ENCODE data around the gene RIPOR1. TPM values are rescaled to one million over a fixed set of nuclear protein-coding genes. Genes with fewer than 3 reads are reported as not detected.
A peak's percentile ranks its signal among the peaks of the same experiment; 100 is the strongest.

RIPOR1 gene
- total RNA-seq, 1 donor from 2014 or later = 159 TPM

DNA sequence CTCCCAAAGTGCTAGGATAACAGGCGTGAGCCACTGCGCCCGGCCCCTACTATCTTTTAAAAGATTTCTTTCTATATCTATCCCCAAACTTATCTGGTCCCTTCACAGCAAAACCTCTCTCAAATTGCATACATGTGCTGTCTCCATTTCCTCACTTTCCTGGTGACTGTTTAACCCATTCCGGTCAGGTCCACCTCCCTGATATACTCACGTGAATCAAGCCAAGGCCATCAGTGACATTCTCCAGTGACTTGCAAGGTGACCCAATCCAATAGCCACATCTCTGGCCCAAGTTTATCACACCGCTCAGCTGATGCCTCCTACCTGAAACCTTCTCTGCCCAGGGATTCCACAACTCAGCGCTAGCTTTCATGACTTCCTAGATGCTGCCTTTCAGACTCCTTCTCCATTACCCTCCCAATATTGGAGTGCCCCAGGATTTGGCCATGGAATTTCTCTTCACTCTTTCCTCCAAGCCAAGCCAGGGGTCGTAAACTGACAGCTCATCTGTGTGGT lies 32.3 kb downstream of the RIPOR1 start:
- POLR2A ChIA-PET = interaction anchor here (0.7 to 5.0 kb wide), 13 partner anchors 9 to 100 kb away, joined by 3 to 133 read pairs (median 29); partner anchors contain the start of genes ACD, ATP6V0D1, CARMIL2 and PARD6A
- ATAC-seq (ENCODE audit: low read depth) (no peak), DNase-seq (no peak)

DNA sequence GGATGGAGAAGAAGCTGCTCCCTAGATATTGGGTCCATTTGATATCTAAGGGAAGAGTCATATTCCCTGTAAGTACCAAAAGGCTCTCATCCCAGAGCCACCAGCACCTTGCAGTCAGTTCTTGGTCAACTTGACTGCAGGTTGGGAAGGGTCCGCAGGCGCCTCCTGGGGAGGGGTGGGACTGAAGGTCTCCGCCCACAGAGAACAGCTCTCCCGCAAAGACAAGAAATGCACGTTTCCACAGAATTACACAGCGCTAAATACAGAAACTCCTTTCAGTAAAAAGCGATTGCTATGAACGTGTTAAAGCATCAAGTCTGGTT lies 32.8 kb downstream of the RIPOR1 start:
- ChIA-PET CTCF (interaction anchor here (1.0 to 10.0 kb wide), 10 partner anchors 10 to 108 kb away, joined by 3 to 200 read pairs (median 6); partner anchors contain the start of gene CARMIL2), POLR2A (interaction anchor here (0.6 to 5.0 kb wide), 19 partner anchors 10 to 524 kb away, joined by 3 to 133 read pairs (median 15); partner anchors contain the start of genes ACD, ATP6V0D1, CARMIL2 and NFATC3)
- Mint-ChIP-seq H3K36me3 (ENCODE audit: low read depth) (peaks cover 8% of the 10 kb centered on the region), H3K9me3 (no peaks in the 10 kb centered on the region), H3K4me1 (peaks cover 60% of the 10 kb centered on the region), H3K4me3 (peak overlapping the region; percentile 87), H3K27ac (peak overlapping the region; percentile 91), H3K27me3 (no peaks in the 10 kb centered on the region)
- ATAC-seq (ENCODE audit: low read depth) (no peak), DNase-seq (no peak)
- TF ChIP-seq, protein P1, sequence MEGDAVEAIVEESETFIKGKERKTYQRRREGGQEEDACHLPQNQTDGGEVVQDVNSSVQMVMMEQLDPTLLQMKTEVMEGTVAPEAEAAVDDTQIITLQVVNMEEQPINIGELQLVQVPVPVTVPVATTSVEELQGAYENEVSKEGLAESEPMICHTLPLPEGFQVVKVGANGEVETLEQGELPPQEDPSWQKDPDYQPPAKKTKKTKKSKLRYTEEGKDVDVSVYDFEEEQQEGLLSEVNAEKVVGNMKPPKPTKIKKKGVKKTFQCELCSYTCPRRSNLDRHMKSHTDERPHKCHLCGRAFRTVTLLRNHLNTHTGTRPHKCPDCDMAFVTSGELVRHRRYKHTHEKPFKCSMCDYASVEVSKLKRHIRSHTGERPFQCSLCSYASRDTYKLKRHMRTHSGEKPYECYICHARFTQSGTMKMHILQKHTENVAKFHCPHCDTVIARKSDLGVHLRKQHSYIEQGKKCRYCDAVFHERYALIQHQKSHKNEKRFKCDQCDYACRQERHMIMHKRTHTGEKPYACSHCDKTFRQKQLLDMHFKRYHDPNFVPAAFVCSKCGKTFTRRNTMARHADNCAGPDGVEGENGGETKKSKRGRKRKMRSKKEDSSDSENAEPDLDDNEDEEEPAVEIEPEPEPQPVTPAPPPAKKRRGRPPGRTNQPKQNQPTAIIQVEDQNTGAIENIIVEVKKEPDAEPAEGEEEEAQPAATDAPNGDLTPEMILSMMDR (IDR thresholded peaks at IDR 0.05) = no peak
- intact Hi-C loops (cut with micrococcal nuclease) = no loop called here

More for the DNA sequence above, 32.3 kb downstream of the RIPOR1 start:
- Mint-ChIP-seq H3K27ac (peak overlapping the region; percentile 91), H3K4me1 (peaks cover 60% of the 10 kb centered on the region), H3K9me3 (no peaks in the 10 kb centered on the region), H3K4me3 (peak overlapping the region; percentile 87), H3K36me3 (ENCODE audit: low read depth) (peaks cover 10% of the 10 kb centered on the region), H3K27me3 (no peaks in the 10 kb centered on the region)
- CTCF ChIA-PET = interaction anchor here (2.8 to 10.0 kb wide), 3 partner anchors 13 to 84 kb away, joined by 27 to 200 read pairs (median 29); partner anchors contain the start of gene CARMIL2
- TF ChIP-seq, protein P1 (IDR thresholded peaks at IDR 0.05) = no peak
- intact Hi-C loops (cut with micrococcal nuclease) = no loop called here

DNA sequence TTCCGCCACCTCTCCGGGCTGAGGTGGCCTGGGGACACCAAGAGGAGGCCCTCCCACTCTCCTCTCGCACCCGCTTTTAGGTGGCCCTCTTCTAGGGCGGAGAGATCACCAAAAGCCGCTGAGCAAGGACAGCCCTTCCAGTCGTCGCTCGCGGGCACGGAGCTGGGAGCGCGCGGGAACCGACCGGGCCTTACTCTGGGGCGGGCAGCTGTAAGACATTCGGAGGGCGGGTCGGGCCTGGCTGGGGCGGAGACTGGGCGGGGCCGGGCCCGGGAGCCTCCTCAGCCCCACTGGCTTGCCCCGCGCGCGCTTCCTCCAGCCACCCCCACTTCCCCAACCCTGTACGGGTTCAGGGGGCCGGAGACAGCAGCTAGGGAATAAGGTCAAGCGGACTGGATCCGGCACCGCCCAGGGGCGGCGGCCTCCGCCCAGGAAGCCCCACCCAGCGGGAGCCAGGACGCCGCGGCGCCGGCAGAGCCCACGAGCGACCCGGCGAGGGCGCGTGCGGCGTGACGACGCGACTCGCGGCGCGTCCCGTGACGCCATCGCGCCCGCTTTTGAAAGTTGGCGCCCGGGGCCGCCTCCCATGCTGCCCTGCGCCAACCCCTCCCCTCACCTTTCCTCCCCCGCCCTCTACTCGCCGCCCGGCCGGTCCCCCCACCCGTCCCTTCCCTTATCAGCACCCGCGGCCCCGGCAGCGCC lies 33.3 kb downstream of the RIPOR1 start:
- peaks cover 61% of the 10 kb centered on the region for H3K4me1 Mint-ChIP-seq
- no peaks in the 10 kb centered on the region for H3K27me3 Mint-ChIP-seq
- intact Hi-C loops (cut with micrococcal nuclease) = loop anchor here (1.0 to 2.0 kb wide), 18 partner anchors 10 to 373 kb away; partner anchors contain the start of genes ACD, ATP6V0D1, CARMIL2 and FHOD1
- TF ChIP-seq, protein P1 (IDR thresholded peaks at IDR 0.05) = no peak
- CTCF ChIA-PET = interaction anchor here (1.0 to 10.0 kb wide), 16 partner anchors 10 to 277 kb away, joined by 3 to 200 read pairs (median 5); partner anchors contain the start of genes ATP6V0D1 and CARMIL2
- H3K9me3 Mint-ChIP-seq = no peaks in the 10 kb centered on the region
- ATAC-seq (ENCODE audit: low read depth) (peak; percentile 77), DNase-seq (peak; percentile 97)
- POLR2A ChIA-PET = interaction anchor here (0.6 to 5.0 kb wide), 23 partner anchors 10 to 817 kb away, joined by 3 to 133 read pairs (median 7); partner anchors contain the start of genes ACD, ATP6V0D1, CARMIL2 and NFATC3
- H3K4me3 Mint-ChIP-seq = peak overlapping the region; percentile 91
- H3K36me3 Mint-ChIP-seq (ENCODE audit: low read depth) = peaks cover 8% of the 10 kb centered on the region
- peak overlapping the region; percentile 91 for H3K27ac Mint-ChIP-seq

DNA sequence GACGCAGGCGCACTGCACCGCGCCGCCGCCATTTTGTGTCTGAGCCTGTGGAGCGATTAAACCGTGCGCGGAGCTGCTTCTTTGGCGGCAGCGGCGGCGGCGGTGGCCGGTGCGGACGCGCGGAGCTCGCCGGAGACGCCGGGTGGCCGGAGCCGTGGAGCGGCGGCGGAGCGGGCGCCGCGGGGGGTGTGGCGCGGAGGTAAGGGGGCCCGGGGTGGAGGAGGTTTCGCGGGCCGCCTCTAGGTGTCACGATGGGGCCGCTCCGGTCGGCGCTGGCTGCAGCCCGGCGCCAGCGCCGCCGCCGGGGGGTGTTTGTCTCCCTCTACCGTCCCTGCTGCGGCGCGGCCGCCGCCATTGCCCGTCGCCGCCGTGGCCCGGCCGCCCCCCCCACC lies 33.9 kb downstream of the RIPOR1 start, which contains the start of gene CTCF:
Gene CTCF, plus strand, starts transcription at position 1 of the 392 bp plus-strand sequence. CDS start 48,307 bp downstream, outside the sequence.
- Mint-ChIP-seq H3K27me3 (no peaks in the 10 kb centered on the region), H3K36me3 (ENCODE audit: low read depth) (peaks cover 8% of the 10 kb centered on the region), H3K27ac (peak within 1 kb of the TSS; percentile 91), H3K9me3 (no peaks in the 10 kb centered on the region), H3K4me1 (peaks cover 62% of the 10 kb centered on the region), H3K4me3 (peak within 1 kb of the TSS; percentile 91)
- DNase-seq (no peak), ATAC-seq (ENCODE audit: low read depth) (peak; percentile 56)
- TF ChIP-seq, protein P1 (IDR thresholded peaks at IDR 0.05) = no peak
- CTCF ChIA-PET = interaction anchor here (1.0 to 10.0 kb wide), 17 partner anchors 9 to 277 kb away, joined by 3 to 200 read pairs (median 5); partner anchors contain the start of genes ATP6V0D1 and CARMIL2
- intact Hi-C loops (cut with micrococcal nuclease) = loop anchor here (1.0 to 2.0 kb wide), 18 partner anchors 10 to 373 kb away; partner anchors contain the start of genes ACD, ATP6V0D1, CARMIL2 and FHOD1
- POLR2A ChIA-PET = interaction anchor here (0.5 to 5.0 kb wide), 24 partner anchors 11 to 816 kb away, joined by 3 to 133 read pairs (median 6); partner anchors contain the start of genes ACD, ATP6V0D1, C16orf86 and CARMIL2
